NB4 (cell line): Measurements from ENCODE around the gene METTL25.

Source experiments
- DNase-seq: peaks from one replicate; pipeline ENCODE4 v3.0.0; 2010; ENCODE audit warnings: low read depth
- H3K4me3 ChIP-seq: one replicate; pipeline ENCODE4 v1.5.1; 2011; ENCODE audit warnings: mild to moderate bottlenecking, low read depth, low read length, moderate library complexity
- CTCF ChIP-seq: IDR thresholded peaks from one replicate; pipeline ENCODE4 v1.5.1; 2012; ENCODE audit warnings: low read depth, low read length
- MAX ChIP-seq: IDR thresholded peaks from 2 replicates; pipeline ENCODE4 v1.6.1; 2011; ENCODE audit warnings: low read depth, low read length
- MYC ChIP-seq: IDR thresholded peaks from 2 replicates; pipeline ENCODE4 v1.6.1; 2011; ENCODE audit warnings: low read depth, low read length
- POLR2A ChIP-seq: IDR thresholded peaks from 2 replicates; pipeline ENCODE4 v1.6.1; 2011; ENCODE audit warnings: mild to moderate bottlenecking; ENCODE audit not compliant: insufficient read length; ENCODE audit errors: extremely low read depth

Gene METTL25

DNA sequence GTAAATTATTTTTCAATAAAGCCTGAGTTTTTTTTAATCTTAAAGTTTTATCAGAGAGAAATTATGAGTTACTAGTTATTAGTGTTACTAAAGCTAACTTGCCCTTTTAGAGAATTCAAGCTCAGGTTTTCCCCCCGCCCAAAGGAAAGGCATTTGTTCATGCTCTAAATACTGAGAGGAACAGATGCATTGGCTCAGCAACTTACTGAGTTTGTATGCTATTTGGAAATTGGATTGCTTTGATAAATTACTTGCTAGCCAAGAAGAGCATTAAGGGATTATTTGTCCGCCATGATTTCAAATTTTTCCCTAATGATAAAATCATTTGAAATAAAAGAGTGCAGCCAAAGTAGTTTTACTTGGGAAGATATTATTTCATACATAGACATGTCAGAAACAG is 149.4 kb downstream of the METTL25 start:
- TF ChIP-seq MAX (no peak), POLR2A (no peak), CTCF (no peak), MYC (no peak)
- H3K4me3 ChIP-seq, result no peak overlapping the region
- no peak for DNase-seq

- TF ChIP-seq MYC (no peak), MAX (no peak), CTCF (no peak), POLR2A (no peak)
These were observed 152.1 kb downstream of the METTL25 start for GRCh38 chr12:82510386-82510785.

GRCh38 chr12:82514880-82515279 is 156.6 kb downstream of the METTL25 start:
- TF ChIP-seq POLR2A (no peak), MYC (no peak), CTCF (no peak), MAX (no peak)
- no peak overlapping the region for H3K4me3 ChIP-seq
- DNase-seq, result no peak

More at GRCh38 chr12:82510386-82510785, 152.1 kb downstream of the METTL25 start:
- no peak overlapping the region for H3K4me3 ChIP-seq
- no peak for DNase-seq

DNA sequence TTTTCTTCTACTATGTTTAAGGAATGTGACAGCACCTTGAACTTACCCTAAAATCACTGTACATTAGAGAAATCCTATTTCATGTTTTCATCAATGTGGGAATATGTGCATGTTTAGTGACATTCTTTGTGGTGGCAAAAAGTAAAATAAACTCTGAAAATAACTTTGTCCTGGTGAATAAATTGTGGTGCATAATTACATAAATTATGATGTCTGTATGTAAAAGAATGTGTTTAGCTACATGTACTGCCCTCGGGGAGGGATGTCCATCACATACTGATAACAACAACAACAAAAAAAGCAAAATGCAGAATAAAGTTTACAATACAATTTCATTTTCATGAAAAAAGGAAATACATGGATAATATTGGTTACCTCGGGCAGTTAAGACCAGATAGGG is 157.3 kb downstream of the METTL25 start:
- TF ChIP-seq CTCF, result no peak
- TF ChIP-seq MAX, result no peak
- no peak for TF ChIP-seq POLR2A
- TF ChIP-seq MYC, result no peak
- H3K4me3 ChIP-seq, result no peak overlapping the region
- DNase-seq, result no peak

GRCh38 chr12:82517027-82517426 is 158.7 kb downstream of the METTL25 start:
- TF ChIP-seq POLR2A (no peak), CTCF (peak; percentile 91), MAX (no peak), MYC (no peak)
- H3K4me3 ChIP-seq, result no peak overlapping the region
- peak; percentile 49 for DNase-seq

DNA sequence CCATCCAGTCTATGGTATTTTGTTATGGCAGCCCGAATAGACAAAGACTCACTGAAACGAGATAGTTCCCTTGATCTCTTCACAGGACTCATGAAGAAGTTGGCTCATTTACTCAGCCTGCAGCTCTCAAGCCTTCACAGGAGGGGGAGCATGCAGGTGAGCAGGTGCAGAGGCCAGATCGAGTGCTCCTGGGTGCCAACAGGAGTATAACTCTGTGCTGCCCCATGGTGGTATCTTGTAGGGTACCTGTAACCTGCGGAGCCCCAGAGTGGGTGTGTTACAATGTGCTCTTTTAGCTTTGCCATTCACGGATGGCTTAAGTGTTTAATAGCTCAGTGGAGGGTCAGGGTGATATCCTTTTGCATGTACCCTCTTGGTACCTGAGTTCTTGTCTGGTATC is 159.5 kb downstream of the METTL25 start:
- DNase-seq, result no peak
- no peak for TF ChIP-seq POLR2A
- no peak for TF ChIP-seq MYC
- TF ChIP-seq MAX, result no peak
- no peak for TF ChIP-seq CTCF
- no peak overlapping the region for H3K4me3 ChIP-seq
